Stimulated activated CD8-positive, alpha-beta memory T cell treated with anti-CD3 and anti-CD28 coated beads, Interleukin-2, amount 100 ng/mL, for 1 hour (primary cell): ENCODE results near the gene TFRC.
"Not testable (repeated sequence)": the region's sequence is repeated elsewhere in the genome, so short reads cannot be mapped to it uniquely, and the experiment has no call there.

Source experiments
- DNase-seq, 2 donors: peaks; one replicate each; pipeline ENCODE4 v3.0.0-alpha.2; 2020; ENCODE audit warnings: low read depth in 2 of 2

TFRC gene

GRCh38 chr3:196081002-196081833 lies 672 bp downstream of the TFRC start:
- peak; percentile 9 to 19 for DNase-seq

DNA sequence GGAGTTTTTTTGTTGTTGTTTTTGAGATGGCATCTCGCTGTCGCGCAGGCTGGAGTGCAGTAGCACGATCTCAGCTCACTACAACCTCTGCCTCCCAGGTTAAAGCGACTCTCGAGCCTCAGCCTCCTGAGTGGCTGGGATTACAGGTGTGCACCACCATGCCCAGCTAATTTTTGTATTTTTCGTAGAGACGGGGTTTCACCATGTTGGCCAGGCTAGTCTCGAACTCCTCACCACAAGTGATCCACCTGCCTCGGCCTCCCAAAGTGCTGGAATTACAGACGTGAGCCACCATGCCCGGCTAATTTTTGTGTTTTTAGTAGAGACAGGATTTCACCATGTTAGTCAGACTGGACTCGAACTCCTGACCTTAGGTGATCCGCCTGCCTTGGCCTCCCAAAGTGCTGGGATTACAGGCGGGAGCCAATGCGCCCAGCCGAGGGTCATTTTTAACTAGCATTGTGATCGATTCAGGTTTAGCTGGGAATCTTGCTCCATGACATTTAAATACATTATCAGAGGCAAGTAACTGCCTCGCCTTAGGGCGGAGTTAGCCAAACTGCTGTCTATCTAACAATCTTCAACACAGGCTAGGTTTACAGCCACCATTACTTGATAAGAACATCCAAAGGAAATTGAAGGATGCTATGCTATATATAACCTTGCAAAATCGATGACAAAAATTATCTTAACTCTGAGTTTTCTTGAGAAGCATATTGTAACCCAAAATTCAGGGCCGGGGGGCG lies 1.6 kb downstream of the TFRC start:
- DNase-seq = not testable (repeated sequence)

DNA sequence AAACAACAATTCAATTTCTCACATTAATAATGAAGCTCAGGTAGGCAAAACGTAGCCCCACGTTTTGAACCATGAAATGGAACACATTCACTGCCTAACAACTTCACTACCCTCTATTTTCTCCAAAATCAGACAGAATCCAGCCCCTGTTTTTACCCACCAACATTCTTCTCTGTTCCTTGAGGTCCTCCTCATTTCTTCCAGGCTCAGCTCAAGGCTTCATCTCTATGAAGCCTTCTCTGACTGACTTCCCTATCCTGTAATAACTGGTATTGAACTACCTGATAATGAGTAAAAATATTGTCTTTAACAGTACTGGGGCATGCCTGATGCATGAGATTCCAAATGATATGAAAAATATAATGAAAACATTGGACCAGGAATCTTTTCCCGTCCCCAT lies 2.2 kb downstream of the TFRC start:
- DNase-seq = no peak

DNA sequence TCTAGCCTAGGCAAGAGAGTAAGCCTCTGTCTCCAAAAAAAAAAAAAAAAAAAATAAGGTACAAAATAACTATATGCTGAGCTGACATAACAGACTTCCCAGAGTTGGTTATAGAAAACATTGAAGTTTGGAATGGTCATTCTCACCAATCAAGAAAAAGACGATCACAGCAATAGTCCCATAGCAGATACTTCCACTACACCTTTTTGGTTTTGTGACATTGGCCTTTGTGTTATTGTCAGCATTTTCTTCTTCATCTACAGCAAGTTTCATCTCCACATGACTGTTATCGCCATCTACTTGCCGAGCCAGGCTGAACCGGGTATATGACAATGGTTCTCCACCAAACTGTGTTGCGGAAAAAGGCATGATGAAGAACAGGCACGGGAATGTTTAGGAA lies 6.9 kb downstream of the TFRC start:
- DNase-seq = no peak

GRCh38 chr3:196073255-196073753 lies 8.6 kb downstream of the TFRC start:
- DNase-seq = peak; percentile 35 to 49

DNA sequence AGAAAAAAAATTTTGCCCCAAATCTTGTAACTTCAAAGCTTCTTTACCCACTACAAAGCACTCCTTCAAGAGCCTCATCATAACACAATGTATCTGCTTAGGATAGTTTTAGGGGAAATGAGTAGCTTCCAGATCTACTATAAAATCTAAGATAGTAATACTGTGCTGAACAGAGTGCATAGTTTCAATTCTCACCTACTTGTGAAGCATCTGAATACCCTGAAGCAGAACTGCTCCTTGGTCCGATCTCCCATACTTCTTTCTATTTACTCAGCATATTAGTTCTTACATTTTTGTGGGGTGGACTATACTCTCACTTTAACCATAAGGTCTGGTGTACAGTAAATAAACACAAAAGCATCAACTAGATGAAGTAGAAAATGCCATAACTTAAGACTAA lies 9.6 kb downstream of the TFRC start:
- DNase-seq = no peak

- DNase-seq = not testable (repeated sequence)
Observed at GRCh38 chr3:196068812-196069211, 13.1 kb downstream of the TFRC start.

DNA sequence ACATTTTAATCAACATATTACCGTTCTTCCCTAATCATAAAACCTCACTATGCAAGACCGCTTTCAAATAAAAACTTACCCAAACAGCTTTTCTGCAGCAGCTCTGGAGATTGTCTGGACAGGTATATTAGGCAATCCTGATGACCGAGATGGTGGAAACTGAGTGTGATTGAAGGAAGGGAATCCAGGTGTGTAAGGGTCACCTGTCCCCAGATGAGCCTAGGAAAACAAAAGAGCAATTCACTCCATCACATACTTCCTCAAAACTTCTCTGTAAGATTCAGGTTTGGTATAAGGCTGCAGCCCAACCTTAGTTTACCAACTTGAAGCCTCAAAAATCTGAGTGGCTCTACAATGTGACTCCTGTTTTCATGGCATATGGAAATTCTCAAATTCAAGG lies 14.5 kb downstream of the TFRC start:
- no peak for DNase-seq

DNA sequence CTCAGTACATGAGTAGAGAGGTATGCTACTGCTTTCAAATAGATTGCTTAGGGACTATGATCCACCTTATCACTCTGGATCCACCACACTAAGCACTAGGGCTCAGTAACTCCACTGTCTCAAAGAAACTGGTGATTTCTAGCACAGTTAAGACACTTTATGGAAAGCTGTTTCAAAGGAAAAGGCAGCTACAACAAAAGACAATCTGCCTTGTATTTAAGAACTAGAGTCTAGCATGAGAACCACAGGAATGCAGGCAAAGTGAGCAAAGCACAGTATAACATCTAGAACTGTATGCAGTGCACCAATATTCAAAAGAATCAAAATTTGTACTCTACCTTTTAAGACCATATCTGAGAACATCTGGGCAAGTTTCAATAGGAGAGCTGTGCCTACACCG lies 17.9 kb downstream of the TFRC start:
- DNase-seq = no peak

DNA sequence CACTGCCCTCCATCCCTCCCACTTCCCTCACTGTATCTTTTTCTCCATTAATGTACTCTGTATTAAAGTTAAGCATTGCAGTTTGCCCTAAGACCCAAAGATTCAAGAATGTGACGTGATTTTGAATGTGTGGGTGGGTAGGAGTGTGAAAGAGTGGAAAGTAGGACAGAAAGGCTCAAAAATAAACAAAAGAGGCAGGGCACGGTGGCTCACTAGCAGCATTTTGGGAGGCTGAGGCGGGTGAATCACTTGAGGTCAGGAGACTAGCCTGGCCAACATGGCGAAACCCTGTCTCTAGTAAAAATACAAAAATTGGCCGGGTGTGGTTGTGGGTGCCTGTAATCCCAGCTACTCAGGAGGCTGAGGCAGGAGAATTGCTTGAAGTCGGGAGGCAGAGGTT lies 18.4 kb downstream of the TFRC start:
- no peak for DNase-seq

GRCh38 chr3:196063049-196063448 lies 18.8 kb downstream of the TFRC start:
- DNase-seq = no peak

- DNase-seq = no peak
Observed at GRCh38 chr3:196060834-196061233, 21.1 kb downstream of the TFRC start.

GRCh38 chr3:196057760-196058331 lies 24.0 kb downstream of the TFRC start:
- DNase-seq = no peak

- DNase-seq = not testable (repeated sequence)
Observed at GRCh38 chr3:196056371-196056770, 25.5 kb downstream of the TFRC start.

GRCh38 chr3:196055683-196056270 lies 26.1 kb downstream of the TFRC start:
- no peak for DNase-seq

GRCh38 chr3:196055240-196055639 lies 26.6 kb downstream of the TFRC start:
- DNase-seq = no peak

DNA sequence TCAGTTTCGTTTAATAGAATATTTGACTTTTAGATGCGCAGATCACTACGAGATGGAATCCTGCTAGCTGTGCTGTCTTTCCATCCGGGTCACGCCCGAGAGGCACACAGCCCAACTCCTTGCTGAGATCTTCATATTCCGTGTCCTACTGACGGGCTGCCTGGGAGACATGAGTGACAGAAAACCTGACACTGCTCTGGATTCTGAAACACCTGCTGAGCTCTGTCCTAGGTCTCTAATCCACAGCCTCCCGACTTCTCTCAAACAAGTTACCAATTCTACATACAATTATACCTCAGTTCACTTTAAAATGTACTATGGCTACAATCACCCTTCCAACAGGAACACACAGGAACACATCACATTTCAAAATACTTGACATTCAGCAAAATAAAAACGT lies 27.2 kb downstream of the TFRC start:
- no peak for DNase-seq

GRCh38 chr3:196053487-196053886 lies 28.4 kb downstream of the TFRC start:
- no peak for DNase-seq

GRCh38 chr3:196051282-196052076 lies 30.4 kb downstream of the TFRC start:
- DNase-seq = no peak

DNA sequence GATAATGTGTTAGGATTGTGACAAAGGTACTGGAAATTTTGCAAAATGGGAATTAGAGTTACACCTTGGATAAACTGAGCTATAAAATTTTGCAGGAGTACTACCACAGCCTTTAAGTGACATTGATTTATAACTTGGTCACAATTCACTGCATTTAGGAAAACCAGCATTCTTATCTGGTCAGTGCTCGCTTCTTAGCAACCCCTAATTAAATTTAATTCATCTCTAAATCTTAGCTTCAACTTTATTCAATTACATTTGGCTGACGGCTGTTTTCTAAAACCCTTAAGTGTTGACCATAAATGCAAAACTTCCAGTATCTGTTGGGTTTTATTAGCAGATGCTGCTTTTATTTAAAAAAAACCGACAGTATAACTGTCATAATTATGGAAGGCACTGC lies 31.3 kb downstream of the TFRC start:
- DNase-seq = no peak

- DNase-seq = no peak
Observed at GRCh38 chr3:196049653-196050052, 32.2 kb downstream of the TFRC start.
